Esophagus squamous epithelium (tissue), 5 donors: ENCODE data around the gene MAOB. TPM values are rescaled to one million over a fixed set of nuclear protein-coding genes. Genes with fewer than 3 reads are reported as not detected.

Experiments used
- DNase-seq: peaks from one replicate; lab custom pipeline; 2025; lab: John Stamatoyannopoulos, UW
- H3K27ac ChIP-seq, 4 donors: fragments of 200-600 bp; sonication (generic); one replicate each; pipeline ENCODE4 v1.5.1; 2016 to 2019; ENCODE audit warnings: mild to moderate bottlenecking in 1 of 4
- H3K27me3 ChIP-seq, 4 donors: fragments of 200-600 bp; sonication (generic); 1 replicate in 3 of 4; 2 replicates in 1 of 4; pipeline versions ENCODE4 v1.5.1 to v1.6.0; 2017 to 2021; ENCODE audit warnings: antibody characterized with exemption in 1 of 4
- H3K36me3 ChIP-seq, 3 donors: fragments of 200-600 bp; sonication (generic); one replicate each; pipeline ENCODE4 v1.5.1; 2016 to 2019
- H3K4me1 ChIP-seq, 3 donors: fragments of 200-600 bp; sonication (generic); one replicate each; pipeline ENCODE4 v1.5.1; 2017 to 2019
- H3K4me3 ChIP-seq, 4 donors: fragments of 200-600 bp; sonication (generic); 1 replicate in 3 of 4; 2 replicates in 1 of 4; pipeline ENCODE4 v1.5.1; 2016 to 2019; ENCODE audit warnings: mild to moderate bottlenecking in 2 of 4, moderate library complexity in 1 of 4
- H3K9me3 ChIP-seq, 3 donors: fragments of 200-600 bp; sonication (generic); one replicate each; pipeline ENCODE4 v1.5.1; 2016 to 2019
- CTCF ChIP-seq, 6 experiments: fragments of 450-650 bp in 4 of 6; fragments of 200-600 bp in 2 of 6; sonication (generic) in 2 of 6; IDR thresholded peaks; one replicate each; pipeline ENCODE4 v1.5.1; 2016 to 2019; ENCODE audit warnings: antibody characterized with exemption in 6 of 6, mild to moderate bottlenecking in 4 of 6, moderate library complexity in 4 of 6
- POLR2A ChIP-seq, 4 donors: fragments of 450-650 bp; IDR thresholded peaks; one replicate each; pipeline ENCODE4 v1.6.1; 2017; ENCODE audit warnings: antibody characterized with exemption in 4 of 4, mild to moderate bottlenecking in 4 of 4, moderate library complexity in 3 of 4
- whole genome bisulfite sequencing, 2 donors: methylation state at CpG; one replicate each; pipeline ENCODE4 v1.1.5; 2018; 5-methylcytosine and 5-hydroxymethylcytosine counted together
- intact Hi-C: fragments of 100-400 bp; cut with DNase I; formaldehyde crosslinking; loops from one replicate; pipeline ENCODE4 v1.15.0; 2022
- total RNA-seq, 4 donors: library from RNA; depleted of rRNA; stranded (reverse); fragments of >200 nt; gene quantifications; one replicate each; pipeline ENCODE4 v1.1.0, GENCODE V29; 2016
- donor health status: DM: yes; HTN: yes; CAD: no.

MAOB gene
- total RNA-seq, 4 donors from 2014 or later = 2.3 to 9.9 (median 3.6) TPM

- H3K9me3 ChIP-seq = no peaks in the 10 kb centered on the region
- H3K27ac ChIP-seq = no peak overlapping the region
- no peaks in the 10 kb centered on the region for H3K27me3 ChIP-seq
- no peak overlapping the region for H3K4me3 ChIP-seq
- WGBS, 2 donors = 60 to 64% methylated on average over 5 of the region's 5 CpGs
- intact Hi-C loops = no loop called here
- TF ChIP-seq POLR2A (IDR thresholded peaks at IDR 0.05) = no peak
- no peak for TF ChIP-seq CTCF (IDR thresholded peaks at IDR 0.05)
- no peak for DNase-seq
- no peaks in the 10 kb centered on the region for H3K36me3 ChIP-seq
- H3K4me1 ChIP-seq = no peaks in the 10 kb centered on the region
These were observed 78.2 kb downstream of the MAOB start for GRCh38 chrX:43804021-43804420.

- H3K9me3 ChIP-seq = peaks cover 0 to 4% (median 0%) of the 10 kb centered on the region in 3 donors
- DNase-seq = no peak
- H3K36me3 ChIP-seq = no peaks in the 10 kb centered on the region
- no peaks in the 10 kb centered on the region for H3K27me3 ChIP-seq
- TF ChIP-seq CTCF (IDR thresholded peaks at IDR 0.05) = no peak
- TF ChIP-seq POLR2A (IDR thresholded peaks at IDR 0.05) = no peak
- 81 to 82% methylated on average over 5 of the region's 5 CpGs for WGBS, 2 donors
- H3K4me3 ChIP-seq = no peak overlapping the region
- no peaks in the 10 kb centered on the region for H3K4me1 ChIP-seq
- H3K27ac ChIP-seq = no peak overlapping the region
- intact Hi-C loops = no loop called here
These were observed 96.2 kb downstream of the MAOB start for GRCh38 chrX:43785930-43786591.

- intact Hi-C loops = loop anchor here (10.0 kb wide), 1 partner anchor 203 kb away; no protein-coding TSS in a partner anchor
- TF ChIP-seq CTCF (IDR thresholded peaks at IDR 0.05) (no peak), POLR2A (IDR thresholded peaks at IDR 0.05) (no peak)
- H3K36me3 ChIP-seq = no peaks in the 10 kb centered on the region
- DNase-seq = no peak
- H3K4me1 ChIP-seq = no peaks in the 10 kb centered on the region
- 66 to 83% methylated on average over 1 to 7 of the region's 7 CpGs for WGBS, 2 donors
- H3K9me3 ChIP-seq = no peaks in the 10 kb centered on the region
- H3K27me3 ChIP-seq = no peaks in the 10 kb centered on the region
- no peak overlapping the region for H3K4me3 ChIP-seq
- H3K27ac ChIP-seq = no peak overlapping the region
These were observed 124.2 kb downstream of the MAOB start for GRCh38 chrX:43758044-43758443.

GRCh38 chrX:43756076-43756475, 126.2 kb downstream of the MAOB start:
- WGBS, 2 donors = 69 to 83% methylated on average over 1 to 4 of the region's 5 CpGs
- DNase-seq = no peak
- TF ChIP-seq POLR2A (IDR thresholded peaks at IDR 0.05) = no peak
- TF ChIP-seq CTCF (IDR thresholded peaks at IDR 0.05) = no peak
- H3K4me1 ChIP-seq = no peaks in the 10 kb centered on the region
- no peaks in the 10 kb centered on the region for H3K36me3 ChIP-seq
- no peak overlapping the region for H3K27ac ChIP-seq
- H3K9me3 ChIP-seq = no peaks in the 10 kb centered on the region
- no peaks in the 10 kb centered on the region for H3K27me3 ChIP-seq
- H3K4me3 ChIP-seq = no peak overlapping the region
- intact Hi-C loops = loop anchor here (10.0 kb wide), 1 partner anchor 201 kb away; no protein-coding TSS in a partner anchor

- 58 to 71% methylated on average over 3 of the region's 3 CpGs for WGBS, 2 donors
- no peaks in the 10 kb centered on the region for H3K36me3 ChIP-seq
- H3K4me1 ChIP-seq = peaks cover 0 to 10% (median 3%) of the 10 kb centered on the region in 3 donors
- H3K27ac ChIP-seq = no peak overlapping the region
- H3K4me3 ChIP-seq = no peak overlapping the region
- H3K27me3 ChIP-seq = no peaks in the 10 kb centered on the region
- intact Hi-C loops = loop anchor here (10.0 kb wide), 1 partner anchor 199 kb away; no protein-coding TSS in a partner anchor
- TF ChIP-seq CTCF (IDR thresholded peaks at IDR 0.05) (no peak), POLR2A (IDR thresholded peaks at IDR 0.05) (no peak)
- H3K9me3 ChIP-seq = no peaks in the 10 kb centered on the region
- DNase-seq = no peak
These were observed 128.6 kb downstream of the MAOB start for GRCh38 chrX:43753637-43754036.
